Measurements from ENCODE around the gene LMX1B.

DNA sequence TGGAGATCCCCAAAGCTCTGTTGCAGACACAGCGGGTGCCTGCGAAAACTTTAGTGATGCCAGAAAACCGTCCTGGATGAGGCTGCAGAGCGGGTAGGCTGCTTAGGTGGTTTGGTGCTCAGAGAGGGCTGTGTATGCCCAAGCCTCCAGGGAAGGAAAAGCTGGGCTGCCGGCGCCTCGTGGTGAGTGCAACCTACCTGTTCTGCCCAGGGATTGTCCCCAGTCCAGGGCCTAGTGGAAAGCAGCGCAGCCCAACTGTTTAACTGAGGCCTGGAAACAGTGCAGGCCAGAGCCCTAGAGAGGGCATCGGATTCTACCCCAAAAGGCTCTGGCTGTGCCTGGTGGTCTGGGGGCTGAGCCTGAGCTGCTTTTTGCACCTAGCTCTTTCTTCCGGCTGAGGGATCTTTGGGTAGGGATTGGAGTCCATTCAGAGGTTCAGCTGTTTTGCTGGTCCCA lies 2.8 kb downstream of the LMX1B start:
- TF ChIP-seq POLR2A (IDR thresholded peaks at IDR 0.05) (no peak), CTCF (IDR thresholded peaks at IDR 0.05) (no peak)
